Measurements from ENCODE around the gene CDC6. TPM values are rescaled to one million over a fixed set of nuclear protein-coding genes. Genes with fewer than 3 reads are reported as not detected.

The CDC6 gene
- total and polyA plus RNA-seq, 2 of the 8 experiments (the other 6 are each of a cell fraction or from before 2014, with no cell fraction given), result 50.5 to 140 TPM

GRCh38 chr17:40306395-40306794 lies 18.7 kb downstream of the CDC6 start:
- Histone ChIP-seq H3K9ac (replicated peaks in 1 of 4; ENCODE audit: extremely low read depth in 1 of 4, low read depth in 3 of 4, low read length in 3 of 4) (no peak overlapping the region), H3K79me2 (ENCODE audit: control insufficient read depth in 1 of 2, insufficient read depth in 2 of 2, low read length in 2 of 2) (peaks cover 0 to 3% of the 10 kb centered on the region in 2 experiments; a peak in 1 of 4 replicates), H3K56ac (replicated peaks; ENCODE audit: insufficient read length, low read depth, low read length) (no peak overlapping the region), H3K27me3 (replicated peaks in 1 of 4; ENCODE audit: control insufficient read depth in 3 of 4, extremely low read depth in 1 of 4, insufficient read depth in 3 of 4, low read length in 3 of 4) (peaks cover 0 to 1% (median 0%) of the 10 kb centered on the region in 4 experiments; a peak in 2 of 7 replicates), H3K23ac (ENCODE audit: insufficient read length) (no peak overlapping the region), H3K4me1 (replicated peaks in 1 of 4; ENCODE audit: control insufficient read depth in 3 of 4, insufficient read depth in 4 of 4, low read length in 3 of 4) (peaks cover 18 to 27% (median 20%) of the 10 kb centered on the region in 4 experiments), H2AFZ (ENCODE audit: low read length) (no peak overlapping the region), H3K14ac (ENCODE audit: insufficient read length) (no peak overlapping the region), H2BK5ac (ENCODE audit: low read depth, low read length) (no peak overlapping the region), H4K5ac (ENCODE audit: insufficient read length, low read depth, low read length) (no peak overlapping the region), H4K20me1 (replicated peaks in 1 of 2; ENCODE audit: control insufficient read depth in 1 of 2, insufficient read depth in 2 of 2, low read length in 2 of 2) (peaks cover 10 to 11% of the 10 kb centered on the region in 2 experiments), H3K36me3 (ENCODE audit: control insufficient read depth in 2 of 4, insufficient read depth in 4 of 4, low read length in 3 of 4) (peaks cover 15 to 30% (median 27%) of the 10 kb centered on the region in 4 experiments), H4K91ac (replicated peaks; ENCODE audit: insufficient read length, low read length) (no peak overlapping the region), H3K79me1 (ENCODE audit: low read depth, low read length) (no peaks in the 10 kb centered on the region), H2AK5ac (ENCODE audit: low read depth, low read length) (no peak overlapping the region; the same call in 1 of the 2 replicates), H3K4ac (replicated peaks; ENCODE audit: insufficient read length, low read depth, low read length) (peak overlapping the region; percentile 40), H3K4me3 (ENCODE audit: extremely low read depth in 1 of 4, insufficient read depth in 2 of 4, low read depth in 3 of 4, low read length in 4 of 4) (peak overlapping the region in 1 of 4 experiments; percentile 29; a peak in 1 of 8 replicates), H3K4me2 (ENCODE audit: insufficient read depth in 1 of 2, low read depth in 2 of 2, low read length in 2 of 2) (peak overlapping the region; percentile 25 to 44; a peak in 2 of 4 replicates), H3K18ac (ENCODE audit: extremely low read depth, low read length) (no peak overlapping the region), H2BK12ac (ENCODE audit: low read depth, low read length) (no peak overlapping the region), H3K23me2 (ENCODE audit: low read depth, low read length) (no peaks in the 10 kb centered on the region; the same call in 1 of the 2 replicates), H2BK120ac (replicated peaks; ENCODE audit: low read depth, low read length) (no peak overlapping the region), H3K9me3 (ENCODE audit: insufficient read depth in 2 of 2, low read depth in 1 of 2, low read length in 1 of 2) (no peaks in the 10 kb centered on the region), H2BK15ac (ENCODE audit: low read length) (no peak overlapping the region), H4K8ac (ENCODE audit: extremely low read depth, insufficient read depth, low read length) (no peak overlapping the region), H2BK20ac (ENCODE audit: low read length) (no peak overlapping the region), H3K27ac (ENCODE audit: low read depth, low read length) (no peak overlapping the region)
- TF ChIP-seq HDAC2 (IDR thresholded peaks at IDR 0.05; ENCODE audit: borderline replicate concordance in 1 of 2, low read depth in 2 of 2, low read length in 2 of 2) (no peak), POLR2A (IDR thresholded peaks at IDR 0.05; ENCODE audit: control extremely low read depth in 1 of 2, low read depth in 2 of 2, low read length in 2 of 2) (peak in 1 of 2 experiments; percentile 36; a peak in 1 of 3 replicates)
- CTCF ChIA-PET (ENCODE audit: partially characterized antibody), result interaction anchor here (0.8 to 39.2 kb wide), 16 partner anchors 8 to 227 kb away, joined by 3 to 1198 read pairs (median 4); partner anchors contain the start of gene GJD3
- FAIRE-seq, result no peak
- no peak for DNase-seq (ENCODE audit: low read depth in 1 of 2, low spot score in 2 of 2)
- 62% methylated on average over 2 of the region's 2 CpGs; no CpG with 5 or more reads in 1 of the 2 experiments for WGBS, 2 experiments (ENCODE audit: extremely low coverage in 1 of 2, insufficient coverage in 1 of 2, insufficient read length in 1 of 2, insufficient replicate concordance in 2 of 2, low coverage in 1 of 2, low lambda C conversion rate in 2 of 2, missing lambda C conversion rate in 1 of 2)
- POLR2A ChIA-PET (ENCODE audit: partially characterized antibody), result interaction anchor here (1.4 to 31.2 kb wide), 10 partner anchors 2 to 288 kb away, joined by 3 to 570 read pairs (median 8); partner anchors contain the start of genes CDC6, GJD3, RARA and WIPF2
